Omental fat pad (tissue), 4 donors: ENCODE results near the gene GRM4. TPM values are rescaled to one million over a fixed set of nuclear protein-coding genes. Genes with fewer than 3 reads are reported as not detected.

Experiments used
- ATAC-seq: fragments of 150-250 bp; one replicate; pipeline ENCODE4 v1.9.1; 2016; ENCODE audit warnings: mild to moderate bottlenecking, moderate library complexity; ENCODE audit not compliant: low FRiP score
- DNase-seq: peaks from one replicate; pipeline ENCODE4 v3.0.0-alpha.2; 2019; ENCODE audit warnings: low spot score
- CTCF ChIP-seq, 3 donors: fragments of 450-650 bp; IDR thresholded peaks; one replicate each; pipeline ENCODE4 v1.5.1; 2016 to 2017; ENCODE audit warnings: antibody characterized with exemption in 3 of 3, mild to moderate bottlenecking in 3 of 3, moderate library complexity in 2 of 3
- total RNA-seq, 4 donors: library from RNA; depleted of rRNA; stranded (reverse); fragments of >200 nt; gene quantifications; one replicate each; pipeline ENCODE4 v1.1.0, GENCODE V29; 2016

Gene GRM4
- total RNA-seq, 4 donors from 2014 or later = 0.60 TPM; not detected in 3

- no peak for TF ChIP-seq CTCF (IDR thresholded peaks at IDR 0.05)
- ATAC-seq (no peak), DNase-seq (no peak)
These were observed 33.3 kb upstream of the GRM4 start for GRCh38 chr6:34179106-34179720.

- DNase-seq = no peak
- no peak for ATAC-seq
- no peak for TF ChIP-seq CTCF (IDR thresholded peaks at IDR 0.05)
These were observed 32.6 kb upstream of the GRM4 start for GRCh38 chr6:34178357-34179105.

- ATAC-seq (no peak), DNase-seq (no peak)
- no peak for TF ChIP-seq CTCF (IDR thresholded peaks at IDR 0.05)
These were observed 31.3 kb upstream of the GRM4 start for GRCh38 chr6:34177181-34177591.

GRCh38 chr6:34176261-34177031 is 30.6 kb upstream of the GRM4 start:
- no peak for TF ChIP-seq CTCF (IDR thresholded peaks at IDR 0.05)
- ATAC-seq = no peak
- DNase-seq = no peak

GRCh38 chr6:34174846-34175399 is 29.0 kb upstream of the GRM4 start:
- DNase-seq (no peak), ATAC-seq (no peak)
- no peak for TF ChIP-seq CTCF (IDR thresholded peaks at IDR 0.05)

GRCh38 chr6:34172961-34173775 is 27.3 kb upstream of the GRM4 start:
- ATAC-seq (no peak), DNase-seq (no peak)
- no peak for TF ChIP-seq CTCF (IDR thresholded peaks at IDR 0.05)
